ENCODE results near the gene TBXA2R.

TBXA2R gene

GRCh38 chr19:3646336-3647092, 39.8 kb upstream of the TBXA2R start:
- no peak for DNase-seq (ENCODE audit: low read depth in 1 of 2, low spot score in 1 of 2)
- no peak overlapping the region for H3K4me3 ChIP-seq (replicated peaks; ENCODE audit: insufficient read depth, low read length)
- no peaks in the 10 kb centered on the region for H3K27me3 ChIP-seq (ENCODE audit: insufficient read depth, poor library complexity, severe bottlenecking)
- no peak for TF ChIP-seq GABPA (IDR thresholded peaks at IDR 0.05; ENCODE audit: low read depth)
- TF ChIP-seq SPI1 (IDR thresholded peaks at IDR 0.05; ENCODE audit: borderline replicate concordance, low read depth) = no peak
- no peak for TF ChIP-seq REST (IDR thresholded peaks at IDR 0.05; ENCODE audit: insufficient replicate concordance, low read depth)
- no peak for TF ChIP-seq CTCF (IDR thresholded peaks at IDR 0.05; ENCODE audit: insufficient read depth, low read length)
- TF ChIP-seq POLR2AphosphoS5 (IDR thresholded peaks at IDR 0.05; ENCODE audit: low read depth) = no peak
- no peak overlapping the region for H3K27ac ChIP-seq (replicated peaks)

- no peak overlapping the region for H3K4me3 ChIP-seq (replicated peaks; ENCODE audit: insufficient read depth, low read length)
- DNase-seq (ENCODE audit: low read depth in 1 of 2, low spot score in 1 of 2) = no peak
- TF ChIP-seq REST (IDR thresholded peaks at IDR 0.05; ENCODE audit: insufficient replicate concordance, low read depth) (no peak), CTCF (IDR thresholded peaks at IDR 0.05; ENCODE audit: insufficient read depth, low read length) (no peak)
- no peak overlapping the region for H3K27ac ChIP-seq (replicated peaks)
- H3K27me3 ChIP-seq (ENCODE audit: insufficient read depth, poor library complexity, severe bottlenecking) = no peaks in the 10 kb centered on the region
Measured at GRCh38 chr19:3645726-3646125, 39.1 kb upstream of the TBXA2R start.

GRCh38 chr19:3645067-3645396, 38.4 kb upstream of the TBXA2R start:
- no peak overlapping the region for H3K27ac ChIP-seq (replicated peaks)
- DNase-seq (ENCODE audit: low read depth in 1 of 2, low spot score in 1 of 2) = no peak
- TF ChIP-seq CTCF (IDR thresholded peaks at IDR 0.05; ENCODE audit: insufficient read depth, low read length) (no peak), REST (IDR thresholded peaks at IDR 0.05; ENCODE audit: insufficient replicate concordance, low read depth) (no peak), POLR2AphosphoS5 (IDR thresholded peaks at IDR 0.05; ENCODE audit: low read depth) (no peak), GABPA (IDR thresholded peaks at IDR 0.05; ENCODE audit: low read depth) (no peak), SPI1 (IDR thresholded peaks at IDR 0.05; ENCODE audit: borderline replicate concordance, low read depth) (no peak)
- no peaks in the 10 kb centered on the region for H3K27me3 ChIP-seq (ENCODE audit: insufficient read depth, poor library complexity, severe bottlenecking)
- H3K4me3 ChIP-seq (replicated peaks; ENCODE audit: insufficient read depth, low read length) = no peak overlapping the region
